GM12872 (cell line): ENCODE results near the gene BARX1.

Experiments
- TF ChIP-seq, protein P1 (sequence below): IDR thresholded peaks from 3 replicates; pipeline ENCODE4 v1.5.1; 2011; ENCODE audit warnings: low read depth, mild to moderate bottlenecking, low read length, moderate library complexity; ENCODE audit not compliant: insufficient read depth

Gene BARX1

GRCh38 chr9:93947409-93948070, 7.6 kb downstream of the BARX1 start:
- TF ChIP-seq, protein P1, sequence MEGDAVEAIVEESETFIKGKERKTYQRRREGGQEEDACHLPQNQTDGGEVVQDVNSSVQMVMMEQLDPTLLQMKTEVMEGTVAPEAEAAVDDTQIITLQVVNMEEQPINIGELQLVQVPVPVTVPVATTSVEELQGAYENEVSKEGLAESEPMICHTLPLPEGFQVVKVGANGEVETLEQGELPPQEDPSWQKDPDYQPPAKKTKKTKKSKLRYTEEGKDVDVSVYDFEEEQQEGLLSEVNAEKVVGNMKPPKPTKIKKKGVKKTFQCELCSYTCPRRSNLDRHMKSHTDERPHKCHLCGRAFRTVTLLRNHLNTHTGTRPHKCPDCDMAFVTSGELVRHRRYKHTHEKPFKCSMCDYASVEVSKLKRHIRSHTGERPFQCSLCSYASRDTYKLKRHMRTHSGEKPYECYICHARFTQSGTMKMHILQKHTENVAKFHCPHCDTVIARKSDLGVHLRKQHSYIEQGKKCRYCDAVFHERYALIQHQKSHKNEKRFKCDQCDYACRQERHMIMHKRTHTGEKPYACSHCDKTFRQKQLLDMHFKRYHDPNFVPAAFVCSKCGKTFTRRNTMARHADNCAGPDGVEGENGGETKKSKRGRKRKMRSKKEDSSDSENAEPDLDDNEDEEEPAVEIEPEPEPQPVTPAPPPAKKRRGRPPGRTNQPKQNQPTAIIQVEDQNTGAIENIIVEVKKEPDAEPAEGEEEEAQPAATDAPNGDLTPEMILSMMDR, result no peak

GRCh38 chr9:93946338-93946712, 8.8 kb downstream of the BARX1 start:
- TF ChIP-seq, protein P1, result no peak

DNA sequence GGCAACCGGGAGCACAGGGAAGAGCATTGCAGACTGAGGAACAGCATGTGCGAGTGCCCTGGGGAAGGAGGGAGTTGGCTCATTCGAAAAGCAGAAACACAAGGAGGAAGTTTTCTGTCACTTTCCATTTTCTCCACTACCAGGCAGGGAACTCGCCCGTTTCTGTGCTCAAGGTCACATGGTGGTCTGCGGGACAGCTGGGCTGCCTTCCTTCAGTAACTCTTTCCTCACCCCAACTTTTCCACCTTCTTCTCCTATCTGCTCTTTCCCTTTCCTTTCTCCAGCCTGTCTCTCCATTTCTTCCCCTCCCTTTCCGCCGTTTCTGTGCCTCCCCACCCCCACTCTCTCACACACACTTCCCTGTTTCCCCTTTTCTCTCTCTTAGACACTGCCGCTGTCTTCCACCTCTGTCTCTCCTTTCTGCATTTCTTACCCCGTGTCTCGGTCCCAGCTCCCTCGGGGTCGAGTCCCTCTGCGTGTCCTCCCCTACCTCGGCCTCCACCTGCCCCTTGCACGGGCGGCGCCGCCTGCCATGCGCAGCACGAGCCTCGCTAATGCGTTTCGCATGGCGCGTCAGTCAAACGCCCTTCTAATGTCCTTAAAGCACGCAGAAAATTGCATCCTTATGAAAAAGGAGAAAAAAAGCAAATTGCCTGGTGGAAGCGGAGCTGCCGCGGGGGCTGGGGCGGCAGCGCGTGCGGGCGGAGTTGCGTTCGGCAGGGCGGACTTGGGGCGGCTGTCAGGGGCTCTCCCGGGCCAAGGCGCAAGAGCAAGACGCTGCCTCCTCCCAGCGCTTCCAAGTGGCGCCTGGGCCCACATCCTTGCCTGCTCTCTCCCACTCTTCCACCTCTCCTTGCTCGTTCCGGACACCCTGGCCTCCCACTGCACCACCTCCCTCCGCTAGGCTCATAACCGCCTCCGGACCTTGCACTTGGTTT, 9.5 kb downstream of the BARX1 start:
- TF ChIP-seq, protein P1, result no peak

DNA sequence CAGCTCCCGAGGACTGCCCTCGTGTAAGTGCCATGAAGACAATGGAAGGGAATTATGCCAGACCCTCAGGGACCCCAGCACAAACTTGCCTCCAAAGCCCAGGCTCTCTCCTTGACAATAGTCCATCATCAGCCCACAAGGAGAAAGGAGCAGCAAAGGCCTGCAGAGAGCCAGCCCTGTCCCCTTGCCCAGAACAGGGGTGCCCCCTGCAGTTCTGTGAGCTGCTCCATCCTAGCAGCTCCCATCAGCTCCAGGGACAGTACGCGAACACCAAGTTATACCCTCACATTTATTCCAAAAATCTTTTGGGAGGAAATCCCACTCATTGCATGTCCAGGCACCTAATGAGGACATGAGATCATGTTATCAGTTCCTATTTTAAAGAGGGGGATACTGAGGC, 11.1 kb downstream of the BARX1 start:
- TF ChIP-seq, protein P1, result no peak

GRCh38 chr9:93942161-93942560, 13.0 kb downstream of the BARX1 start:
- TF ChIP-seq, protein P1, result no peak

DNA sequence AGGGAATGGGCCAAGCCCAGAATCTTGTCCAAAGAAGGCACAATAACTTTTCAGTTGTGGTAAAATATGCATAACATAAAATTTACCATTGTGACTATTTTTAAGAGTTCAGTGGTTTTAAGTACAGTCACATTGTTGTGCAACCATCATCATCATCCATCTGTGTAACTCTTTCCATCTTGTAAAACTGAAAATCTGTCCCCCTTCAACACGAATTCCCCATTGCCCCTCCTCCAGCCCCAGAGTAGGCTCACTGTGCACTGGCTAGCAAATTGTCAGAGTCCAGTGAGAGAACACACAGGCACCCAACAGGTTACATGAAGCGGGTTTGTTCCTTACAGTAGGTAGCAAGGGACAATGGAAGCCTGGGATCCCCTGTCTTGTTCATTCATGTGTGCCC, 13.7 kb downstream of the BARX1 start:
- TF ChIP-seq, protein P1, result no peak

DNA sequence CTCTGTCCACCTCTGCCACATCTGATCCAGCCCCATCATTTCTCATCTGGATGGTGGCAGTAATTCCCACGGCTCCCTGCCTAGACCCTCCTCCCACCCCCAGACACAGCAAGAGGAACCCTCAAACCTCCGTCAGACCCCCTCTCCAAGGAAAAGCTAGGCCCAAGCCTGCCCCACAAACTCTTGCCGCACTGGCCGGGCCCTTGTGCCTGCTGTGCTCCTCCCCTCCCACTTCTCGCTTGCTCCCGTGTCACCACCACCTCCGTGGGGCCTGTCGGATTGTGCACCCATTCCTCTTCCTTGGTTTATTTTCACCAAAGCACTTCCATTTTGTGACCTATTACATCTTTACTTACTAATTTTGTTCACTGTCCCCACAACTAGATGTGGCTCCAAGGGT, 14.2 kb downstream of the BARX1 start:
- TF ChIP-seq, protein P1, result no peak
